HepG2 (cell line): Measurements from ENCODE around the gene STRN4. TPM values are rescaled to one million over a fixed set of nuclear protein-coding genes. Genes with fewer than 3 reads are reported as not detected.

ENCODE experiments used
- KLF12 ChIP-seq: sonication (generic); formaldehyde crosslinking; IDR thresholded peaks from 2 replicates; pipeline ENCODE4 v1.4.0; 2020; ENCODE audit warnings: missing genetic modification reagents, borderline replicate concordance
- MEIS1 ChIP-seq: sonication (generic); formaldehyde crosslinking; IDR thresholded peaks from 2 replicates; pipeline ENCODE4 v1.9.0; 2021; ENCODE audit warnings: mild to moderate bottlenecking, missing genetic modification reagents, moderate library complexity, borderline replicate concordance
- PAWR ChIP-seq: sonication (generic); formaldehyde crosslinking; IDR thresholded peaks from 2 replicates; pipeline ENCODE4 v1.4.0; 2020; ENCODE audit warnings: missing genetic modification reagents, mild to moderate bottlenecking, borderline replicate concordance
- RAD51 ChIP-seq: fragments of 450-650 bp; IDR thresholded peaks from 2 replicates; pipeline ENCODE4 v1.6.1; 2016; ENCODE audit warnings: borderline replicate concordance
- RBFOX2 ChIP-seq: fragments of 200-400 bp; formaldehyde crosslinking; IDR thresholded peaks from 2 replicates; pipeline ENCODE4 v1.6.1; 2017; ENCODE audit warnings: low read depth, mild to moderate bottlenecking, low read length
- RFX1 ChIP-seq: fragments of 450-650 bp; IDR thresholded peaks from 2 replicates; pipeline ENCODE4 v1.6.1; 2017
- SAP130 ChIP-seq: IDR thresholded peaks from 2 replicates; pipeline ENCODE4 v1.6.1; 2016; ENCODE audit warnings: low read depth
- SMC3 ChIP-seq: IDR thresholded peaks from 2 replicates; pipeline ENCODE4 v1.6.1; 2011; ENCODE audit warnings: low read length, improper control_type of control experiment
- SRY ChIP-seq: sonication (generic); formaldehyde crosslinking; IDR thresholded peaks from 2 replicates; pipeline ENCODE4 v1.8.0; 2022; ENCODE audit warnings: mild to moderate bottlenecking, missing genetic modification reagents
- SYNCRIP ChIP-seq: fragments of 200-400 bp; formaldehyde crosslinking; IDR thresholded peaks from 2 replicates; pipeline ENCODE4 v1.6.1; 2018; ENCODE audit warnings: mild to moderate bottlenecking, low read depth, low read length; ENCODE audit not compliant: insufficient read depth
- TFAP4 ChIP-seq: sonication (generic); IDR thresholded peaks from 2 replicates; pipeline ENCODE4 v1.6.1; 2016; ENCODE audit warnings: low read depth, borderline replicate concordance
- ZNF143 ChIP-seq: sonication (generic); formaldehyde crosslinking; IDR thresholded peaks from 2 replicates; pipeline ENCODE4 v1.4.0; 2020; ENCODE audit warnings: missing genetic modification reagents
- ZNF33B ChIP-seq: sonication (generic); formaldehyde crosslinking; IDR thresholded peaks from 2 replicates; pipeline ENCODE4 v1.5.1; 2020; ENCODE audit warnings: mild to moderate bottlenecking, missing genetic modification reagents
- ZNF615 ChIP-seq: sonication (generic); formaldehyde crosslinking; IDR thresholded peaks from 2 replicates; pipeline ENCODE4 v1.5.0; 2020; ENCODE audit warnings: mild to moderate bottlenecking, missing genetic modification reagents, borderline replicate concordance
- ZNF782 ChIP-seq: sonication (generic); formaldehyde crosslinking; IDR thresholded peaks from 2 replicates; pipeline ENCODE4 v1.4.0; 2020; ENCODE audit warnings: missing genetic modification reagents, mild to moderate bottlenecking, borderline replicate concordance
- ZSCAN31 ChIP-seq: sonication (generic); formaldehyde crosslinking; IDR thresholded peaks from 2 replicates; pipeline ENCODE4 v1.5.0; 2020; ENCODE audit warnings: low read depth, mild to moderate bottlenecking, missing genetic modification reagents
- polyA plus RNA-seq, 8 experiments: library from polyadenylated mRNA; depleted of rRNA in 3 of 8; stranded (reverse) in 7 of 8; unstranded in 1 of 8; fragments of >200 nt; fragmentation: Illumina TruSeq in 4 of 8; extraction: Trizol in 4 of 8; gene quantifications; 2 replicates each; pipeline versions ENCODE4 v1.2.1 to v1.2.3, GENCODE V29; 2011 to 2016; ENCODE audit warnings: low read depth in 4 of 8, missing spikeins in 1 of 8, mixed read lengths in 1 of 8; ENCODE audit not compliant: insufficient read depth in 1 of 8
- total RNA-seq, 5 experiments: library from RNA; depleted of rRNA; stranded (reverse); fragments of >200 nt; fragmentation: Illumina TruSeq; extraction: Trizol; gene quantifications; 2 replicates each; pipeline ENCODE4 v1.2.3, GENCODE V29; 2016; ENCODE audit warnings: low read depth in 1 of 5
- TF ChIP-seq, protein P1 (sequence below): sonication (generic); formaldehyde crosslinking; IDR thresholded peaks from 2 replicates; pipeline ENCODE4 v1.4.0; 2020; ENCODE audit warnings: missing genetic modification reagents, borderline replicate concordance
- TF ChIP-seq, protein P2 (sequence below): sonication (generic); formaldehyde crosslinking; IDR thresholded peaks from 2 replicates; pipeline ENCODE4; 2020; ENCODE audit warnings: missing genetic modification reagents, mild to moderate bottlenecking, borderline replicate concordance
- TF ChIP-seq, protein P3 (sequence below): IDR thresholded peaks from 2 replicates; pipeline ENCODE4 v1.6.1; 2016; ENCODE audit warnings: missing compliant biosample characterization, missing genetic modification reagents, borderline replicate concordance
- TF ChIP-seq, protein P4 (sequence below): sonication (generic); formaldehyde crosslinking; IDR thresholded peaks from 2 replicates; pipeline ENCODE4 v1.4.0; 2020; ENCODE audit warnings: missing genetic modification reagents

Gene STRN4
- total and polyA plus RNA-seq, 2 of the 13 experiments (the other 11 are each of a cell fraction or from before 2014, with no cell fraction given), result 43.1 to 57.3 TPM

- TF ChIP-seq, protein P1, sequence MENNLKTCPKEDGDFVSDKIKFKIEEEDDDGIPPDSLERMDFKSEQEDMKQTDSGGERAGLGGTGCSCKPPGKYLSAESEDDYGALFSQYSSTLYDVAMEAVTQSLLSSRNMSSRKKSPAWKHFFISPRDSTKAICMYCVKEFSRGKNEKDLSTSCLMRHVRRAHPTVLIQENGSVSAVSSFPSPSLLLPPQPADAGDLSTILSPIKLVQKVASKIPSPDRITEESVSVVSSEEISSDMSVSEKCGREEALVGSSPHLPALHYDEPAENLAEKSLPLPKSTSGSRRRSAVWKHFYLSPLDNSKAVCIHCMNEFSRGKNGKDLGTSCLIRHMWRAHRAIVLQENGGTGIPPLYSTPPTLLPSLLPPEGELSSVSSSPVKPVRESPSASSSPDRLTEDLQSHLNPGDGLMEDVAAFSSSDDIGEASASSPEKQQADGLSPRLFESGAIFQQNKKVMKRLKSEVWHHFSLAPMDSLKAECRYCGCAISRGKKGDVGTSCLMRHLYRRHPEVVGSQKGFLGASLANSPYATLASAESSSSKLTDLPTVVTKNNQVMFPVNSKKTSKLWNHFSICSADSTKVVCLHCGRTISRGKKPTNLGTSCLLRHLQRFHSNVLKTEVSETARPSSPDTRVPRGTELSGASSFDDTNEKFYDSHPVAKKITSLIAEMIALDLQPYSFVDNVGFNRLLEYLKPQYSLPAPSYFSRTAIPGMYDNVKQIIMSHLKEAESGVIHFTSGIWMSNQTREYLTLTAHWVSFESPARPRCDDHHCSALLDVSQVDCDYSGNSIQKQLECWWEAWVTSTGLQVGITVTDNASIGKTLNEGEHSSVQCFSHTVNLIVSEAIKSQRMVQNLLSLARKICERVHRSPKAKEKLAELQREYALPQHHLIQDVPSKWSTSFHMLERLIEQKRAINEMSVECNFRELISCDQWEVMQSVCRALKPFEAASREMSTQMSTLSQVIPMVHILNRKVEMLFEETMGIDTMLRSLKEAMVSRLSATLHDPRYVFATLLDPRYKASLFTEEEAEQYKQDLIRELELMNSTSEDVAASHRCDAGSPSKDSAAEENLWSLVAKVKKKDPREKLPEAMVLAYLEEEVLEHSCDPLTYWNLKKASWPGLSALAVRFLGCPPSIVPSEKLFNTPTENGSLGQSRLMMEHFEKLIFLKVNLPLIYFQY (CRISPR knock-in tag), result 0 out of 2 replicates have a peak, but pooled peaks have one; percentile 22
- no peak for TF ChIP-seq RBFOX2
- no peak for TF ChIP-seq PAWR (CRISPR knock-in tag)
- no peak for TF ChIP-seq SMC3
- TF ChIP-seq TFAP4, result no peak
- TF ChIP-seq MEIS1 (CRISPR knock-in tag), result no peak
- TF ChIP-seq ZNF782 (CRISPR knock-in tag), result no peak
- TF ChIP-seq ZSCAN31, result 0 out of 2 replicates have a peak, but pooled peaks have one; percentile 39
- TF ChIP-seq ZNF33B (CRISPR knock-in tag), result peak; percentile 43; the same call in 1 of the 2 replicates
- TF ChIP-seq RAD51, result no peak
- TF ChIP-seq, protein P2, sequence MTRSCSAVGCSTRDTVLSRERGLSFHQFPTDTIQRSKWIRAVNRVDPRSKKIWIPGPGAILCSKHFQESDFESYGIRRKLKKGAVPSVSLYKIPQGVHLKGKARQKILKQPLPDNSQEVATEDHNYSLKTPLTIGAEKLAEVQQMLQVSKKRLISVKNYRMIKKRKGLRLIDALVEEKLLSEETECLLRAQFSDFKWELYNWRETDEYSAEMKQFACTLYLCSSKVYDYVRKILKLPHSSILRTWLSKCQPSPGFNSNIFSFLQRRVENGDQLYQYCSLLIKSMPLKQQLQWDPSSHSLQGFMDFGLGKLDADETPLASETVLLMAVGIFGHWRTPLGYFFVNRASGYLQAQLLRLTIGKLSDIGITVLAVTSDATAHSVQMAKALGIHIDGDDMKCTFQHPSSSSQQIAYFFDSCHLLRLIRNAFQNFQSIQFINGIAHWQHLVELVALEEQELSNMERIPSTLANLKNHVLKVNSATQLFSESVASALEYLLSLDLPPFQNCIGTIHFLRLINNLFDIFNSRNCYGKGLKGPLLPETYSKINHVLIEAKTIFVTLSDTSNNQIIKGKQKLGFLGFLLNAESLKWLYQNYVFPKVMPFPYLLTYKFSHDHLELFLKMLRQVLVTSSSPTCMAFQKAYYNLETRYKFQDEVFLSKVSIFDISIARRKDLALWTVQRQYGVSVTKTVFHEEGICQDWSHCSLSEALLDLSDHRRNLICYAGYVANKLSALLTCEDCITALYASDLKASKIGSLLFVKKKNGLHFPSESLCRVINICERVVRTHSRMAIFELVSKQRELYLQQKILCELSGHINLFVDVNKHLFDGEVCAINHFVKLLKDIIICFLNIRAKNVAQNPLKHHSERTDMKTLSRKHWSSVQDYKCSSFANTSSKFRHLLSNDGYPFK (CRISPR knock-in tag), result no peak; the same call in 1 of the 2 replicates
- TF ChIP-seq RFX1, result peak; percentile 63; the same call in 1 of the 2 replicates
- no peak for TF ChIP-seq ZNF615 (CRISPR knock-in tag)
- TF ChIP-seq, protein P3, sequence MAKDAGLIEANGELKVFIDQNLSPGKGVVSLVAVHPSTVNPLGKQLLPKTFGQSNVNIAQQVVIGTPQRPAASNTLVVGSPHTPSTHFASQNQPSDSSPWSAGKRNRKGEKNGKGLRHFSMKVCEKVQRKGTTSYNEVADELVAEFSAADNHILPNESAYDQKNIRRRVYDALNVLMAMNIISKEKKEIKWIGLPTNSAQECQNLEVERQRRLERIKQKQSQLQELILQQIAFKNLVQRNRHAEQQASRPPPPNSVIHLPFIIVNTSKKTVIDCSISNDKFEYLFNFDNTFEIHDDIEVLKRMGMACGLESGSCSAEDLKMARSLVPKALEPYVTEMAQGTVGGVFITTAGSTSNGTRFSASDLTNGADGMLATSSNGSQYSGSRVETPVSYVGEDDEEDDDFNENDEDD, result no peak
- TF ChIP-seq ZNF143 (CRISPR knock-in tag), result no peak
- TF ChIP-seq SAP130, result peak; percentile 70
- TF ChIP-seq, protein P4, sequence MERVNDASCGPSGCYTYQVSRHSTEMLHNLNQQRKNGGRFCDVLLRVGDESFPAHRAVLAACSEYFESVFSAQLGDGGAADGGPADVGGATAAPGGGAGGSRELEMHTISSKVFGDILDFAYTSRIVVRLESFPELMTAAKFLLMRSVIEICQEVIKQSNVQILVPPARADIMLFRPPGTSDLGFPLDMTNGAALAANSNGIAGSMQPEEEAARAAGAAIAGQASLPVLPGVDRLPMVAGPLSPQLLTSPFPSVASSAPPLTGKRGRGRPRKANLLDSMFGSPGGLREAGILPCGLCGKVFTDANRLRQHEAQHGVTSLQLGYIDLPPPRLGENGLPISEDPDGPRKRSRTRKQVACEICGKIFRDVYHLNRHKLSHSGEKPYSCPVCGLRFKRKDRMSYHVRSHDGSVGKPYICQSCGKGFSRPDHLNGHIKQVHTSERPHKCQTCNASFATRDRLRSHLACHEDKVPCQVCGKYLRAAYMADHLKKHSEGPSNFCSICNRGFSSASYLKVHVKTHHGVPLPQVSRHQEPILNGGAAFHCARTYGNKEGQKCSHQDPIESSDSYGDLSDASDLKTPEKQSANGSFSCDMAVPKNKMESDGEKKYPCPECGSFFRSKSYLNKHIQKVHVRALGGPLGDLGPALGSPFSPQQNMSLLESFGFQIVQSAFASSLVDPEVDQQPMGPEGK (CRISPR knock-in tag), result no peak
- no peak for TF ChIP-seq SRY (CRISPR knock-in tag)
- TF ChIP-seq KLF12, result no peak
- no peak for TF ChIP-seq SYNCRIP
These were observed 18.6 kb upstream of the STRN4 start (continued) for GRCh38 chr19:46764817-46765291.
